Fibroblast of skin of back (primary cell): ENCODE measurements around the gene MKI67.

Experiments
- DNase-seq: peaks from one replicate; pipeline ENCODE4 v3.0.0-alpha.2; 2013

Gene MKI67

DNA sequence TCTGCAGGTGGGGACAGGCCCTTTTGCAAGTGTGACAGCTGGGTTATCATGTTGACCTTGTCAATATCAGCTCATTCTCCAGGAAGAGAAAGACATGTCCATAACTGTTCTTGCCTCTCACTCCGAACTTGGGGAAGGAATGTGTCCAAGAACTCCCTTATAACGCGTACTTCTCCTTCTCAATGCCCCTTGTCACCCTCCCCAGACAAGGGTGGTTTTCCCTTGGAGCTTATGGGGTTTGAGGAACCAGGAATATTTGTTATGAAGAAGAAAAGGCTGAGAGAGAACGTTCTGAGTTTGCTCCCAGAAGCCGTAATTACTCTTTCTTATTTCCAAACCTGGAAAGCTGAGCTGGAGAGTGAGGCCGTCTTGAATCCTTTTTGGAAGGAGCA, 77.4 kb downstream of the MKI67 start:
- DNase-seq, result no peak

DNA sequence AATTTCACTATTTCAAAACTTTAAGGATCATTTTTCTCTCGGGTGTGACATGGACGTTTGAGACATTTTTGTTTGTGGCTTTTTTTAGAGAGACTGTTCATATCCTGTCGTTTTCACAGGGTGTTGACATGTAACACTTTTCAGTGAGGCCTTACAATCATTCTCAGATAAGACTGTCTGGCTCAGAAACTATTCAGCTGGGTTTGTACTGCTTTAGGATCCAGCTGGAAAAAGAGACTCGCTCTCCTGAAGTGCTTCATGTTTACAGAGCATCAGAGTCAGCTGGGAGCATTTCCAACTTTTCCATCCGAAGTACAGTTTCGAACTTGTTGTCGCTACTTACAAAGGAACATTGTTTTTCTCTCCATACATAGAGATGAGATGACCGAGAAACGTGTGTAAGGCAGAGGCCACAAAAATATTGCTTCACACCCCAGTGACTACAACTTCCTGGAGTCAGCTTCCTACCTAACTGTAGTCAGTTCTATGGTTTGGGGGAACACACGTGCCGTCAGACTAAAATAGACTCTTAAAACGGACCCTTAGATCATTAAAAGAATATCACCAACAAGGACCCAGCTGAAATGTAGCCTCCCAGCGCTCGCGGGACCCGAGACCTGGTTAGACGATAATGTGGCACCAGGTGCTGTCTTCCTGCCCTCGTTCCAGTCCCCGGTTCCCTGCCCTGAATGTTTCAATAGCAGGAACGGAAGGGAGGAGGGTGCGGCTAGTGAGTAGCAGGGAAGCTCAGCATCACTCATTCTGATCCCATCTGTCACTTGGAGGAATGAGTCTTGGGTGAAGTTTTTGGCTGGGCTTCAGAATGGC, 78.0 kb downstream of the MKI67 start:
- DNase-seq, result peak; percentile 1

DNA sequence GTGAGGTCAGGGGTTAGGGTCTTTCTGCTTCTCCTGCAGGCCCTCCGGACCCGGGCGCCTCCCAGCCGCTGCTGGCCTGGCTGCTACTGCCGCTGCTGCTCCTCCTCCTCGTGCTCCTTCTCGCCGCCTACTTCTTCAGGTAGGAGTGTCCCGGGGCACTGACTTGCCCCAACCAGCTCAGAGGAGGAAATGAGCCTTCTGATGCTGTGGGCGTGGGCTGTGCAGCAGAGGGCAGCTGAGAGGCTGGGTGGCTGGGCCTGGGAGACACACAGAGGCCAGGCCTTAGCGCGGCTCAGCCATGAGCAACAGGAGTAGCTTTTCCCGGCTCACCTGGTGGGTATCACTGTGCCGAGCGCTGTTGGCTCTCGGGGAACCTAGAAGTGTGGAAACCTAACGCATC, 78.9 kb downstream of the MKI67 start:
- peak; percentile 9 for DNase-seq

DNA sequence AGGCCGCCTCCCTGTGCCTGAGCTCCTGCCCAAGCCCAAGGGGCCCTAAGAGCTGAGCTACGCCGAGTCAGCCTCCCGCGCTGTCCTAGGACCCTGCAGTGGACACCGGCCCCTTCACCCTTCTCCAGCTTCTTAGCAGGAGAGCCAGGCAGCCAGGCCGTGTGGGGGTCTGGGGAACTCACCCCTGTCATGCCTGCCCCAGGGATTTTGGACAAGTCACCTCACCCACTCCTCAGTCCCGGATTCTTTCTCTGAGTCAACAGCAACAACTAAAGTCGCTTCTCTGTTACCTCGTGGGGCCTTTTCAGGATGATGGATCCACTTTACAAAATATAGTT, 79.3 kb downstream of the MKI67 start:
- no peak for DNase-seq
